Measurements from ENCODE around the gene SPEM1.

The SPEM1 gene

DNA sequence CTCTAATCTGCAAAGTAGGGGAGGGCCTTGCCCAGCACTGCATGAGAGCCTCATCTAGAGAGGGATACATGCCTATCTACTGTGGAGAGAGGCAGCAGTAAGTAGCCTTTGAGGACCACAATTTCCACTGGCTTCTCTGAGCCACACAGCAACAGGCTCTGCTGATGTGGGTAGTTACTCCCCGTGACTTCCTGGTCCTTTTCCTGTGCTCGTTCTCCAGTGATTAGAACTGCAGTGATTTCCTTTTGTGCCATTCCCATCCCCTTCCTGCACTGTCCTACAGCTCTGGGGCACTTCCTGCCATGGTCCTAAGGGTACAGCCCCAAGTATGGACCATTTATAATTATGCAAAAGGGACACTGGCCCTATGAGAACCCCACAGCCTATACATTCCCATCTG lies 28.8 kb upstream of the SPEM1 start:
- Histone ChIP-seq H3K4me1 (ENCODE audit: insufficient read depth, poor library complexity, severe bottlenecking) (no peaks in the 10 kb centered on the region), H3K27ac (ENCODE audit: poor library complexity, severe bottlenecking) (no peak overlapping the region), H3K9me3 (ENCODE audit: severe bottlenecking) (no peaks in the 10 kb centered on the region), H3K4me3 (ENCODE audit: severe bottlenecking) (no peak overlapping the region), H3K27me3 (ENCODE audit: insufficient read depth, poor library complexity, severe bottlenecking) (no peaks in the 10 kb centered on the region), H3K36me3 (ENCODE audit: low read depth) (peaks cover 50% of the 10 kb centered on the region)
- DNase-seq (ENCODE audit: low spot score): no peak
- ATAC-seq (ENCODE audit: low read depth): no peak
- TF ChIP-seq, protein P1, sequence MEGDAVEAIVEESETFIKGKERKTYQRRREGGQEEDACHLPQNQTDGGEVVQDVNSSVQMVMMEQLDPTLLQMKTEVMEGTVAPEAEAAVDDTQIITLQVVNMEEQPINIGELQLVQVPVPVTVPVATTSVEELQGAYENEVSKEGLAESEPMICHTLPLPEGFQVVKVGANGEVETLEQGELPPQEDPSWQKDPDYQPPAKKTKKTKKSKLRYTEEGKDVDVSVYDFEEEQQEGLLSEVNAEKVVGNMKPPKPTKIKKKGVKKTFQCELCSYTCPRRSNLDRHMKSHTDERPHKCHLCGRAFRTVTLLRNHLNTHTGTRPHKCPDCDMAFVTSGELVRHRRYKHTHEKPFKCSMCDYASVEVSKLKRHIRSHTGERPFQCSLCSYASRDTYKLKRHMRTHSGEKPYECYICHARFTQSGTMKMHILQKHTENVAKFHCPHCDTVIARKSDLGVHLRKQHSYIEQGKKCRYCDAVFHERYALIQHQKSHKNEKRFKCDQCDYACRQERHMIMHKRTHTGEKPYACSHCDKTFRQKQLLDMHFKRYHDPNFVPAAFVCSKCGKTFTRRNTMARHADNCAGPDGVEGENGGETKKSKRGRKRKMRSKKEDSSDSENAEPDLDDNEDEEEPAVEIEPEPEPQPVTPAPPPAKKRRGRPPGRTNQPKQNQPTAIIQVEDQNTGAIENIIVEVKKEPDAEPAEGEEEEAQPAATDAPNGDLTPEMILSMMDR (IDR thresholded peaks at IDR 0.05; ENCODE audit: poor library complexity, severe bottlenecking): no peak

DNA sequence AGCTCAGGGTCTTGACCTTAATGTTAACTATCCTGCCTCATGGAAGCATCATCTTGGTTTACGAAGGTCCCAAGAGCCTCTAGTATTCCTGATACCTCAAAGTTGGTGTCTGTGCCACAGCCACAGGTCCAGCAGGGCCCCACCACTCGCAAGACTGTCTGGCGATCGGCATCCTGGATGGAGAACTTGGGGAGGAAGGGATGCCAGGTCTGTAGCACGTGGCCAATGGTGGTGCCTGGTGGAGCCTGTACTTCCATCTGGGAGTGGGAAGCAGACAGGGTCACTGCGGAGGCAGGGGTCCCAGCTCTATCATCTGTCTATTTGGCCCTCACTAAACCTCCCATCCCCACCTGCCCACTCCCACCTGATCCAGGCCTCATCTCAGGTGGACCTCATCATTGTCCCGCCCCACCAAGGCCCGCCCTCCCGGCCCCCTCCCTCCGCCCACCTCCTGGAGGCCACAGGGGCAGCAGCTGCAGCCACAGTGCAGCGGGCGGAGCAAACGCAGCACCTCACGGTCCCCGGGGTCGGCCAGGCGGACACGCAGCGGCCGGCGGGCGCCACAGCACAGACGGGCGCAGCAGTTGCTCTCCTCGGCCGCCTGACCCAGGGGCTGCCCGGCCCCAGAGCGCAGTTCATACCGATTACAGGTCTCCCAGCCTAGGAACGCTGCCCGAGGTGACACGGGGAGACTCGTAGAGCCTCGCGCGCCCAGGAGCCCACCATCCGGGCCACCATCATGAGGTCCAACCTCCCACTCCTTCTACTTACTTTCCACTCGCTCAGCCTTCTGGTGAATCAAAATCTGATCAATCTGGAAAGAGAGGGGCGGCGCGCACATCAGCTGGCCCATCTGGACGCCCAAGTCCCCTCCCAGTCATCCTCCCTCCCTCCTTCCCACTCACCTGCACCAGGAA lies 27.2 kb upstream of the SPEM1 start:
- Histone ChIP-seq H3K4me1 (ENCODE audit: insufficient read depth, poor library complexity, severe bottlenecking) (no peaks in the 10 kb centered on the region), H3K27ac (ENCODE audit: poor library complexity, severe bottlenecking) (peak overlapping the region; percentile 73), H3K27me3 (ENCODE audit: insufficient read depth, poor library complexity, severe bottlenecking) (no peaks in the 10 kb centered on the region), H3K9me3 (ENCODE audit: severe bottlenecking) (no peaks in the 10 kb centered on the region), H3K4me3 (ENCODE audit: severe bottlenecking) (peak overlapping the region; percentile 76), H3K36me3 (ENCODE audit: low read depth) (peaks cover 48% of the 10 kb centered on the region)
- DNase-seq (ENCODE audit: low spot score) (peak; percentile 59), ATAC-seq (ENCODE audit: low read depth) (no peak)
- TF ChIP-seq, protein P1 (IDR thresholded peaks at IDR 0.05; ENCODE audit: poor library complexity, severe bottlenecking): no peak

DNA sequence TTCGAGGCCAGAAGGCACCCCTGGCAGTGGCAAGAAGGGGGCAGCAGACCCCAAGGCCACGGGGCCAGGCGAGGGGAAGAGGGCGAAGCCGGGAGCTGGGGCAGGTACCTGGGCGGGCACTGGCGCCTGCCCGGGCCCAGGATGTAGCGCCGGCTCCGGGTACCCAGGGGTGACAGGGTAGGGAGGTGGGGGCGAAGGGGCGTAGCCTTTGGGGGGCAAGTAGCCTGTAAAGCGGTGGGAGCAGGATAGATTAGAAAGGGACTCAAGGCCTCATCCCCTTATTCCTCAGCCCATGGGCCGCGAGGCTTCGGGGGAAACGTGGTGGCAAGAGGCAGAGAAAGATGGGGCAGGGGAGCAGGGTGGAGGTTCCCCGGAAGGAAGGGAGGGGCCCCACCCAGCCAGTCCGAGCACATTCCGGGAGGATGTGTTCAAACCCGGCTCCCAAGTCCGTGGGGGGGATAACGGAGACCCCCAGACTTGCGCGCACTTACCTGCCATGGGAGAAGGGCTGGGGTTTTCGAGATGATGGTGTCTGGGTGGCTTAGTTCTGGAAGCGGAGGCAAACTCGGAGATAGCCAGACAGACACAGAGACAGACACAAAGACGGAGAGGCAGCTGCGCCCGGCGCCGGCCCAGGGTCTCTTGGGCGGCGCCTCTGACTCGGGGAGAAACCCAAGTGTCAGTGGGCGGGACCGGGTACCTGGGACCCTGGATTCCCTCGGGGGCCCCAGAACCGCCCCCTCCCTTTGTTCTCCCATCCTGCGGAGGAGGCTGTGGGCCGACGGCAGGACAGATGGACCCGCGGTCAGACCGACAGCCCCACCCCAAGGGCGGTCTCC lies 26.3 kb upstream of the SPEM1 start:
- ATAC-seq (ENCODE audit: low read depth): peak; percentile 58
- TF ChIP-seq, protein P1 (IDR thresholded peaks at IDR 0.05; ENCODE audit: poor library complexity, severe bottlenecking): no peak
- Histone ChIP-seq H3K4me3 (ENCODE audit: severe bottlenecking) (peak overlapping the region; percentile 76), H3K27me3 (ENCODE audit: insufficient read depth, poor library complexity, severe bottlenecking) (no peaks in the 10 kb centered on the region), H3K36me3 (ENCODE audit: low read depth) (peaks cover 40% of the 10 kb centered on the region), H3K27ac (ENCODE audit: poor library complexity, severe bottlenecking) (peak overlapping the region; percentile 73), H3K9me3 (ENCODE audit: severe bottlenecking) (no peaks in the 10 kb centered on the region), H3K4me1 (ENCODE audit: insufficient read depth, poor library complexity, severe bottlenecking) (no peaks in the 10 kb centered on the region)
- peak; percentile 72 for DNase-seq (ENCODE audit: low spot score)

DNA sequence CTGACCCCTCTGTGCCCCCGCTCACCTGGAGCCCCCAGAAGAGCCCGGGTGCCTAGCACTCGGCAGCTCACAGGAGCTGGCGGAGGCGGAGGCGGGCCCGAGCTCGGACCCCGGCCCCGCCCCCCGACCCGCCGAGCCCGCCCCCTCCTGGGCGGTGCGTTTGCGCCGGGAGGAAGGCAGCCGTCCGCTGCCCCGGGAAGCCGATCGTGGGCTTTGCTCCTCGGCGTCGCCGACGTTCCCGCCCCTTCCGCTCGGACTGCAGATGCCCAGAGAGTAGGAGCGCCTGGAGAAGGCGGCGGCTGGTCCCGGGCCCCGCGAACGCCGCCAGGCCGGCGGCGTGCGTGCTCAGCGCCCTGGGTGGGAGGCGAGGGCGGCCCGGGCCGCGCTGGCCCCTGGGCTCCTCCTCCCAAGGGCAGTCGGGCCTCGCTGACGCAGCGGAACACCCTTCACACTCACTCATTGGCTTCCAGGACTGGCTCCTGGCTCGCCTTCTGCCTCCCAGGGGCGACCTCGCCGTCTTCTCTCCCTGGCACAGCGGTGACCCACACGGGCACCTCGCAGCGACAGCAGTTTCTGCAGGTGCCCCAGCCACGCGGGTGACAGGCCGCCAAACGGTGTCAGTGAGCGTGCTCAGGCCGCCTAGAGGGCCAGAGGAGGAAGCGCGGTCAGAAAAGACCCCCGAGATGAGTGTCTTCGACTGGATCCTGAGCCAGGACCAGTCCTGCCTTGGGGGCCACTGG lies 25.5 kb upstream of the SPEM1 start, which contains the start of gene PLSCR3:
Gene PLSCR3 (minus strand): TSS at position 74 of the 740 bp plus-strand sequence. CDS start 415 bp downstream, outside the sequence.
- peak; percentile 79 for ATAC-seq (ENCODE audit: low read depth)
- H3K36me3 ChIP-seq (ENCODE audit: low read depth): peaks cover 32% of the 10 kb centered on the region
- TF ChIP-seq, protein P1 (IDR thresholded peaks at IDR 0.05; ENCODE audit: poor library complexity, severe bottlenecking): no peak
- H3K27me3 ChIP-seq (ENCODE audit: insufficient read depth, poor library complexity, severe bottlenecking): no peaks in the 10 kb centered on the region
- no peaks in the 10 kb centered on the region for H3K9me3 ChIP-seq (ENCODE audit: severe bottlenecking)
- no peaks in the 10 kb centered on the region for H3K4me1 ChIP-seq (ENCODE audit: insufficient read depth, poor library complexity, severe bottlenecking)
- H3K27ac ChIP-seq (ENCODE audit: poor library complexity, severe bottlenecking): peak within 1 kb of the TSS; percentile 73
- peak within 1 kb of the TSS; percentile 76 for H3K4me3 ChIP-seq (ENCODE audit: severe bottlenecking)
- peak; percentile 86 for DNase-seq (ENCODE audit: low spot score)

All from RWPE2 (cell line).